ENCODE results near the gene LRRN1. TPM values are rescaled to one million over a fixed set of nuclear protein-coding genes. Genes with fewer than 3 reads are reported as not detected.

LRRN1 gene
- total RNA-seq, 4 donors from 2014 or later = 7.5 to 13.3 (median 9.8) TPM

DNA sequence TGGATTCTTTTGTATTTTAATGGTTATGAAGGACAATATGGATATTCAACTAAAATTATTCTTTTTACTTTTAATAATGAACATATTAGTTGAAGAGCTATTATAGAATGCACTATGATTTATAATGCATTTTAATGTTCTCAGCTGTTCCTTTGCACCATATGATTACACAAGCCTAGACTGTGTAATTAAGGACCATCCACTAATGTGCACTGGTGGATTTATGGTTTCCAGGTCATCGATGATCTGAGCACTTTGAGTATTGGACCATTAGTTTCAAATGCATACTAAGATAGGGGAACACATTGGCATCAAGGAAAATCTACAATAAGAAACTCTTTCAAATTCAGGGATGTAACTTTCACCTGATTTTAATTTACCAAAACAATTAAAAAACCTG lies 16.8 kb downstream of the LRRN1 start:
- WGBS, 2 donors = 97 to 100% methylated on average over 1 of the region's 1 CpG
- Histone ChIP-seq H3K27me3 (no peaks in the 10 kb centered on the region), H3K4me1 (no peaks in the 10 kb centered on the region), H3K36me3 (peaks cover 0 to 15% (median 0%) of the 10 kb centered on the region in 3 donors), H3K4me3 (no peak overlapping the region), H3K9me3 (no peaks in the 10 kb centered on the region), H3K27ac (no peak overlapping the region)
- no peak for DNase-seq (ENCODE audit: low spot score in 2 of 2)
- TF ChIP-seq, protein P1, sequence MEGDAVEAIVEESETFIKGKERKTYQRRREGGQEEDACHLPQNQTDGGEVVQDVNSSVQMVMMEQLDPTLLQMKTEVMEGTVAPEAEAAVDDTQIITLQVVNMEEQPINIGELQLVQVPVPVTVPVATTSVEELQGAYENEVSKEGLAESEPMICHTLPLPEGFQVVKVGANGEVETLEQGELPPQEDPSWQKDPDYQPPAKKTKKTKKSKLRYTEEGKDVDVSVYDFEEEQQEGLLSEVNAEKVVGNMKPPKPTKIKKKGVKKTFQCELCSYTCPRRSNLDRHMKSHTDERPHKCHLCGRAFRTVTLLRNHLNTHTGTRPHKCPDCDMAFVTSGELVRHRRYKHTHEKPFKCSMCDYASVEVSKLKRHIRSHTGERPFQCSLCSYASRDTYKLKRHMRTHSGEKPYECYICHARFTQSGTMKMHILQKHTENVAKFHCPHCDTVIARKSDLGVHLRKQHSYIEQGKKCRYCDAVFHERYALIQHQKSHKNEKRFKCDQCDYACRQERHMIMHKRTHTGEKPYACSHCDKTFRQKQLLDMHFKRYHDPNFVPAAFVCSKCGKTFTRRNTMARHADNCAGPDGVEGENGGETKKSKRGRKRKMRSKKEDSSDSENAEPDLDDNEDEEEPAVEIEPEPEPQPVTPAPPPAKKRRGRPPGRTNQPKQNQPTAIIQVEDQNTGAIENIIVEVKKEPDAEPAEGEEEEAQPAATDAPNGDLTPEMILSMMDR (IDR thresholded peaks at IDR 0.05) = no peak
- no peak for TF ChIP-seq EP300 (IDR thresholded peaks at IDR 0.05)
- no peak for TF ChIP-seq POLR2A (IDR thresholded peaks at IDR 0.05)

DNA sequence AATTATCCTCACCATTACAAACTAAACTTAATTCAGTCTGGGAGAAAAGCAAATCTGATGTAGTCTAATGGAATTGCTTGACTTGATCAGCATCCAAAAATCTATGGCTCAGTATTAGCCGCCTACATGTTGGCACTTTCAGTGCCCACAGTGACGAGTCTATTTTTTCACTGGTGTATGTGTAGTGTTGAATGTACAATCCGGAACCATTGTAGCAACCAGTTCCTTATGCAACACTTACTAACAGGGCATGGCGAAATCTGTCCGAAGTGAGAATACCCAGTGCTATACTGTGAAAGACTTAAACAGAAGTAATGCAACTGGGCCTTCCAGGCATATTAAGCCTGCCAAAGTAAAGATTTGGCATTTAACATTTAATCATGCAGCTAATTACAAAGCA lies 18.6 kb downstream of the LRRN1 start:
- no peaks in the 10 kb centered on the region for H3K9me3 ChIP-seq
- H3K36me3 ChIP-seq = peaks cover 0 to 25% (median 0%) of the 10 kb centered on the region in 3 donors
- H3K27ac ChIP-seq = peak overlapping the region in 2 of 4 donors; percentile 46 to 66
- H3K4me1 ChIP-seq = no peaks in the 10 kb centered on the region
- 49 to 69% methylated on average over 5 of the region's 5 CpGs for WGBS, 2 donors
- no peaks in the 10 kb centered on the region for H3K27me3 ChIP-seq
- TF ChIP-seq POLR2A (IDR thresholded peaks at IDR 0.05) (no peak), EP300 (IDR thresholded peaks at IDR 0.05) (no peak)
- TF ChIP-seq, protein P1 (IDR thresholded peaks at IDR 0.05) = no peak
- no peak for DNase-seq (ENCODE audit: low spot score in 2 of 2)
- no peak overlapping the region for H3K4me3 ChIP-seq

DNA sequence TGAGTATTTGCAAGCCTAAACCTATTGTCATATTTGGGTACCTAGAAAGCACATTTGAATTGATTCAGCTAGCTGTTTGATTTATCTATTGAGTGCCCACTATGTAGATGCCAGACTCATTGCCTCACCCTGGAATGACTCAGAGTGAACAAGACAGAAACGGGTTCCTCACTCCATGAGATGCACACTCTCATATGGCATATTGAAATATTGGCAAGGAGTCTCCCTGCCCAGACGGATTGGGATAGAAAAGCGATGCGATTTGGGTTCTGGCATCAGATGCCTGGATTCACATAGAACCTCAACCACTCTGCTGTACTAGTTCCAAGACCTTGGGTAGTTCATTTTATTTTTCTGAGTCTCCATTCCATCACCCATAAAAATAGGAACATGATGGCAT lies 22.5 kb downstream of the LRRN1 start:
- no peak overlapping the region for H3K27ac ChIP-seq
- WGBS, 2 donors = 79 to 81% methylated on average over 4 of the region's 4 CpGs
- H3K36me3 ChIP-seq = peaks cover 0 to 15% (median 0%) of the 10 kb centered on the region in 3 donors
- no peaks in the 10 kb centered on the region for H3K4me1 ChIP-seq
- DNase-seq (ENCODE audit: low spot score in 2 of 2) = no peak
- H3K4me3 ChIP-seq = no peak overlapping the region
- no peaks in the 10 kb centered on the region for H3K27me3 ChIP-seq
- H3K9me3 ChIP-seq = no peaks in the 10 kb centered on the region
- TF ChIP-seq, protein P1 (IDR thresholded peaks at IDR 0.05) = no peak
- no peak for TF ChIP-seq POLR2A (IDR thresholded peaks at IDR 0.05)
- no peak for TF ChIP-seq EP300 (IDR thresholded peaks at IDR 0.05)

DNA sequence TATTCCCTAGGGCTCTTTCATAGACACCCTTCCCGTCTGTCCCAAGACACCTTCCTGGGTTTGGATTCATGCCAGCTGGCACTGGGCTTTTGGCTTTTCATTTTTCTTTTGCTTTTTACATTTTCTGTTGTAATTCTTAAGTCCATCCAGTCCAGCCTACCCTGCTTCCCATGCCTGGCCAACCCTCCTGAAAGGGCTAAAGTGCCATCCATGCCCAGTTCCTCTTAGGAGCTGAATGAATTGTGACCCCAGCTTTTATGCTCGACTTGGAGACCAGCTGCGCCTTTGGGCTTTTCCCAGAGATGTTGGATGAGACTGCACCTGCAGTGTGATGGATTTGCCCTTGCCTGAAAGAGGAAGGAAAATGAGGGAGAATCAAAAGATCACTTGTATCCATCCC lies 25.8 kb downstream of the LRRN1 start:
- no peak overlapping the region for H3K27ac ChIP-seq
- TF ChIP-seq, protein P1 (IDR thresholded peaks at IDR 0.05) = no peak
- TF ChIP-seq EP300 (IDR thresholded peaks at IDR 0.05) (no peak), POLR2A (IDR thresholded peaks at IDR 0.05) (no peak)
- H3K4me3 ChIP-seq = no peak overlapping the region
- DNase-seq (ENCODE audit: low spot score in 2 of 2) = no peak
- H3K27me3 ChIP-seq = no peaks in the 10 kb centered on the region
- H3K4me1 ChIP-seq = no peaks in the 10 kb centered on the region
- WGBS, 2 donors = 63 to 71% methylated on average over 3 of the region's 3 CpGs
- peaks cover 0 to 15% (median 0%) of the 10 kb centered on the region in 3 donors for H3K36me3 ChIP-seq
- H3K9me3 ChIP-seq = no peaks in the 10 kb centered on the region

DNA sequence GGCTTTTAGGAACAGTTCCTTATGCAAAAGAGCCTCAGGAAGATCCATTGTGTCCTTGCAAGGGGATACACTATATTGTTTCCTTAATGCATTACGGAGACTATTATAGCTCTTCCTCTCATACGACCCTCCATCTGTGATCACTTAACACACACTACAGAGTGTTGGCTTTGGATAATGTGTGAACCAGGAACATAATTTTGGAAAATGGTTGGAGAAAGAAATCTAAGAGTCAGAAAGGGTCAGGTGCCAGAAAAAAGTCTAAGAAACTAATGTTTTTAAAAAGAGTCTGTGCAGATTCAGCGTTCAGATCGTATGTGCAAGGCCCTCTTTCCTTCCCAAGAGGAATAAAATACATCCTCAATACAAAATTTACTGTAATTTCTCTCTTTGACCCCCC lies 27.3 kb downstream of the LRRN1 start:
- Histone ChIP-seq H3K9me3 (no peaks in the 10 kb centered on the region), H3K36me3 (peaks cover 0 to 5% (median 0%) of the 10 kb centered on the region in 3 donors), H3K4me1 (no peaks in the 10 kb centered on the region), H3K27me3 (no peaks in the 10 kb centered on the region), H3K4me3 (no peak overlapping the region), H3K27ac (no peak overlapping the region)
- 57 to 63% methylated on average over 4 of the region's 4 CpGs for WGBS, 2 donors
- DNase-seq (ENCODE audit: low spot score in 2 of 2) = no peak
- TF ChIP-seq, protein P1 (IDR thresholded peaks at IDR 0.05) = no peak
- no peak for TF ChIP-seq EP300 (IDR thresholded peaks at IDR 0.05)
- TF ChIP-seq POLR2A (IDR thresholded peaks at IDR 0.05) = no peak

All from tibial nerve (tissue), 4 donors.